HL-60 (cell line): ENCODE data around the gene NTN1.

Experiments
- DNase-seq, 2 experiments: peaks; one replicate each; pipeline ENCODE4 v3.0.0-alpha.2; 2010 to 2020; ENCODE audit warnings: low read depth in 1 of 2, low spot score in 1 of 2
- H3K27ac ChIP-seq: fragments of 250-450 bp; sonication (Bioruptor Pico); replicated peaks from 2 replicates; pipeline ENCODE4 v1.5.1; 2020; ENCODE audit warnings: mild to moderate bottlenecking, moderate library complexity
- H3K27me3 ChIP-seq: fragments of 250-450 bp; sonication (Bioruptor Pico); 2 replicates; pipeline ENCODE4 v1.5.1; 2021; ENCODE audit warnings: mild to moderate bottlenecking, moderate library complexity; ENCODE audit not compliant: insufficient read depth, poor library complexity, severe bottlenecking
- H3K4me3 ChIP-seq: replicated peaks from 2 replicates; pipeline ENCODE4 v1.5.1; 2011; ENCODE audit warnings: mild to moderate bottlenecking, control low read depth, low read length; ENCODE audit not compliant: insufficient read depth
- CTCF ChIP-seq: IDR thresholded peaks from one replicate; pipeline ENCODE4 v1.5.1; 2011; ENCODE audit warnings: low read length, control low read depth, inconsistent platforms; ENCODE audit not compliant: insufficient read depth
- GABPA ChIP-seq: IDR thresholded peaks from 2 replicates; pipeline ENCODE4 v1.6.1; 2012; ENCODE audit warnings: low read depth
- POLR2AphosphoS5 ChIP-seq: IDR thresholded peaks from 2 replicates; pipeline ENCODE4 v1.6.1; 2012; ENCODE audit warnings: low read depth
- REST ChIP-seq: IDR thresholded peaks from 2 replicates; pipeline ENCODE4 v1.6.1; 2012; ENCODE audit warnings: low read depth; ENCODE audit not compliant: insufficient replicate concordance
- SPI1 ChIP-seq: IDR thresholded peaks from 2 replicates; pipeline ENCODE4 v1.6.1; 2012; ENCODE audit warnings: low read depth, mild to moderate bottlenecking, borderline replicate concordance

NTN1 gene

GRCh38 chr17:9141425-9141753 is 120.1 kb downstream of the NTN1 start:
- Histone ChIP-seq H3K27me3 (no peaks in the 10 kb centered on the region), H3K27ac (no peak overlapping the region), H3K4me3 (no peak overlapping the region)
- no peak for DNase-seq
- TF ChIP-seq SPI1 = no peak
- no peak for TF ChIP-seq REST
- TF ChIP-seq POLR2AphosphoS5 = no peak
- no peak for TF ChIP-seq GABPA
- TF ChIP-seq CTCF = no peak

- no peak overlapping the region for H3K4me3 ChIP-seq
- no peak for TF ChIP-seq POLR2AphosphoS5
- H3K27ac ChIP-seq = no peak overlapping the region
- no peaks in the 10 kb centered on the region for H3K27me3 ChIP-seq
- no peak for DNase-seq
Observed at GRCh38 chr17:9142772-9143494, 121.6 kb downstream of the NTN1 start.

GRCh38 chr17:9144502-9145249 is 123.4 kb downstream of the NTN1 start:
- TF ChIP-seq CTCF (no peak), SPI1 (no peak), GABPA (no peak), POLR2AphosphoS5 (no peak), REST (no peak)
- Histone ChIP-seq H3K27me3 (no peaks in the 10 kb centered on the region), H3K27ac (no peak overlapping the region), H3K4me3 (no peak overlapping the region)
- DNase-seq = no peak

- no peak for TF ChIP-seq GABPA
- TF ChIP-seq SPI1 = no peak
- no peak for TF ChIP-seq POLR2AphosphoS5
- no peak for TF ChIP-seq CTCF
- TF ChIP-seq REST = no peak
- Histone ChIP-seq H3K27me3 (no peaks in the 10 kb centered on the region), H3K27ac (no peak overlapping the region), H3K4me3 (no peak overlapping the region)
- DNase-seq = no peak
Observed at GRCh38 chr17:9146064-9146463, 124.8 kb downstream of the NTN1 start.
